DMS79 (cell line): Measurements from ENCODE around the gene SMAD7.

Experiments
- DNase-seq: peaks from one replicate; lab custom pipeline; 2025; lab: John Stamatoyannopoulos, UW

The SMAD7 gene

GRCh38 chr18:48929941-48930713, 20.6 kb downstream of the SMAD7 start:
- no peak for DNase-seq

- DNase-seq, result no peak
These were observed 21.6 kb downstream of the SMAD7 start for GRCh38 chr18:48929212-48929612.

- peak; percentile 81 for DNase-seq
These were observed 22.0 kb downstream of the SMAD7 start for GRCh38 chr18:48928787-48929186.

GRCh38 chr18:48927286-48928080, 23.3 kb downstream of the SMAD7 start:
- no peak for DNase-seq

- no peak for DNase-seq
These were observed 24.3 kb downstream of the SMAD7 start for GRCh38 chr18:48926420-48926857.

- no peak for DNase-seq
These were observed 25.3 kb downstream of the SMAD7 start for GRCh38 chr18:48925491-48925780.

GRCh38 chr18:48924630-48925490, 25.9 kb downstream of the SMAD7 start:
- DNase-seq, result no peak

- no peak for DNase-seq
These were observed 26.8 kb downstream of the SMAD7 start for GRCh38 chr18:48923746-48924629.

GRCh38 chr18:48922801-48923730, 27.7 kb downstream of the SMAD7 start:
- DNase-seq, result no peak

GRCh38 chr18:48922226-48922800, 28.5 kb downstream of the SMAD7 start:
- no peak for DNase-seq

- DNase-seq, result no peak
These were observed 29.2 kb downstream of the SMAD7 start for GRCh38 chr18:48921305-48922225.

GRCh38 chr18:48920408-48921038, 30.2 kb downstream of the SMAD7 start:
- no peak for DNase-seq

- DNase-seq, result no peak
These were observed 31.2 kb downstream of the SMAD7 start for GRCh38 chr18:48919547-48919946.

GRCh38 chr18:48918660-48919456, 31.9 kb downstream of the SMAD7 start:
- DNase-seq, result no peak

- DNase-seq, result no peak
These were observed 32.9 kb downstream of the SMAD7 start for GRCh38 chr18:48917579-48918517.

- no peak for DNase-seq
These were observed 34.9 kb downstream of the SMAD7 start for GRCh38 chr18:48915626-48916425.
